H9 (cell line): ENCODE measurements around the gene IRF4. TPM values are rescaled to one million over a fixed set of nuclear protein-coding genes. Genes with fewer than 3 reads are reported as not detected.

ENCODE experiments used
- DNase-seq: peaks from one replicate; pipeline ENCODE4 v3.0.0-alpha.2; 2017
- H2AFZ ChIP-seq: one replicate; pipeline ENCODE4 v1.6.1; 2013; ENCODE audit warnings: mild to moderate bottlenecking, low read length, control low read depth, moderate library complexity
- H2AK5ac ChIP-seq: 2 replicates; pipeline ENCODE4 v1.6.1; 2013; ENCODE audit warnings: low read length, control low read depth, mixed read lengths; ENCODE audit not compliant: insufficient read length
- H2BK120ac ChIP-seq: one replicate; pipeline ENCODE4 v1.6.1; 2013; ENCODE audit warnings: low read depth, mild to moderate bottlenecking, low read length, control low read depth, inconsistent platforms; ENCODE audit not compliant: poor library complexity, severe bottlenecking
- H2BK12ac ChIP-seq: 2 replicates; pipeline ENCODE4 v1.6.1; 2013; ENCODE audit warnings: low read length, control low read depth, mixed read lengths, low read depth; ENCODE audit not compliant: insufficient read length
- H2BK15ac ChIP-seq: 2 replicates; pipeline ENCODE4 v1.6.1; 2013; ENCODE audit warnings: low read depth, low read length, control low read depth
- H2BK20ac ChIP-seq: one replicate; pipeline ENCODE4 v1.6.1; 2013; ENCODE audit warnings: low read depth, mild to moderate bottlenecking, low read length, control low read depth, inconsistent platforms; ENCODE audit not compliant: poor library complexity, severe bottlenecking
- H2BK5ac ChIP-seq: 2 replicates; pipeline ENCODE4 v1.6.1; 2013; ENCODE audit warnings: low read length, control low read depth, mixed read lengths; ENCODE audit not compliant: insufficient read length
- H3K14ac ChIP-seq: 2 replicates; pipeline ENCODE4 v1.6.1; 2013; ENCODE audit warnings: low read length, control low read depth; ENCODE audit not compliant: insufficient read depth
- H3K18ac ChIP-seq: 2 replicates; pipeline ENCODE4 v1.6.1; 2013; ENCODE audit warnings: low read depth, mild to moderate bottlenecking, mixed read lengths, low read length, control low read depth; ENCODE audit not compliant: insufficient read length
- H3K23ac ChIP-seq: 2 replicates; pipeline ENCODE4 v1.6.1; 2013; ENCODE audit warnings: low read length, control low read depth, mixed read lengths, low read depth; ENCODE audit not compliant: insufficient read length
- H3K23me2 ChIP-seq: 2 replicates; pipeline ENCODE4 v1.6.1; 2013; ENCODE audit warnings: low read depth, mild to moderate bottlenecking, mixed read lengths, low read length, control low read depth; ENCODE audit not compliant: insufficient read length, poor library complexity, severe bottlenecking
- H3K27ac ChIP-seq: 2 replicates; pipeline ENCODE4 v1.5.1; 2013; ENCODE audit warnings: low read length, control low read depth, mixed read lengths, low read depth; ENCODE audit not compliant: insufficient read length
- H3K27me3 ChIP-seq: 2 replicates; pipeline ENCODE4 v1.6.1; 2013; ENCODE audit warnings: low read length, control low read depth, inconsistent platforms; ENCODE audit not compliant: insufficient read depth
- H3K4ac ChIP-seq: 2 replicates; pipeline ENCODE4 v1.6.1; 2013; ENCODE audit warnings: low read depth, mild to moderate bottlenecking, control low read depth, inconsistent platforms, low read length, moderate library complexity
- H3K4me1 ChIP-seq: 2 replicates; pipeline ENCODE4 v1.6.1; 2013; ENCODE audit warnings: low read length, control low read depth, inconsistent platforms; ENCODE audit not compliant: insufficient read depth
- H3K4me2 ChIP-seq: 2 replicates; pipeline ENCODE4 v1.6.1; 2013; ENCODE audit warnings: low read length, control low read depth, mixed read lengths; ENCODE audit not compliant: insufficient read length, insufficient read depth
- H3K56ac ChIP-seq: 2 replicates; pipeline ENCODE4 v1.6.1; 2013; ENCODE audit warnings: low read depth, mild to moderate bottlenecking, mixed read lengths, low read length, control low read depth; ENCODE audit not compliant: insufficient read length
- H3K79me1 ChIP-seq: 2 replicates; pipeline ENCODE4 v1.6.1; 2013; ENCODE audit warnings: low read depth, mild to moderate bottlenecking, moderate library complexity, low read length, control low read depth, inconsistent platforms; ENCODE audit not compliant: insufficient read depth, poor library complexity, severe bottlenecking
- H3K79me2 ChIP-seq: 2 replicates; pipeline ENCODE4 v1.6.1; 2013; ENCODE audit warnings: low read length, control low read depth, inconsistent platforms; ENCODE audit not compliant: insufficient read depth
- H3K9ac ChIP-seq: 2 replicates; pipeline ENCODE4 v1.6.1; 2013; ENCODE audit warnings: low read length, control low read depth, mixed read lengths; ENCODE audit not compliant: insufficient read length; ENCODE audit errors: extremely low read depth
- H3K9me3 ChIP-seq: one replicate; pipeline ENCODE4 v1.6.1; 2013; ENCODE audit warnings: low read depth, low read length, inconsistent platforms; ENCODE audit not compliant: control insufficient read depth
- H3T11ph ChIP-seq: one replicate; pipeline ENCODE4 v1.6.1; 2013; ENCODE audit warnings: mild to moderate bottlenecking, low read length, control low read depth, inconsistent platforms
- H4K20me1 ChIP-seq: one replicate; pipeline ENCODE4 v1.6.1; 2013; ENCODE audit not compliant: control insufficient read depth, insufficient read length, insufficient read depth
- H4K5ac ChIP-seq: 2 replicates; pipeline ENCODE4 v1.6.1; 2013; ENCODE audit warnings: low read depth, mild to moderate bottlenecking, mixed read lengths, low read length, control low read depth; ENCODE audit not compliant: insufficient read length
- H4K8ac ChIP-seq: replicated peaks from 2 replicates; pipeline ENCODE4 v1.6.1; 2013; ENCODE audit warnings: low read length, control low read depth, mixed read lengths, low read depth; ENCODE audit not compliant: insufficient read length
- H4K91ac ChIP-seq: 2 replicates; pipeline ENCODE4 v1.6.1; 2013; ENCODE audit warnings: low read depth, mild to moderate bottlenecking, moderate library complexity, mixed read lengths, low read length, control low read depth; ENCODE audit not compliant: insufficient read length
- H3K27ac Mint-ChIP-seq, 3 experiments: 2 replicates in 2 of 3; 3 replicates in 1 of 3; pipeline ENCODE4 v1.8.0; 2020 to 2021; ENCODE audit warnings: mixed read lengths in 3 of 3, mild to moderate bottlenecking in 1 of 3, moderate library complexity in 1 of 3
- H3K27me3 Mint-ChIP-seq: 2 replicates; pipeline ENCODE4 v1.8.0; 2021; ENCODE audit warnings: low read depth, mild to moderate bottlenecking, moderate library complexity, mixed read lengths
- H3K36me3 Mint-ChIP-seq, 3 experiments: 2 replicates in 2 of 3; 3 replicates in 1 of 3; pipeline ENCODE4 v1.8.0; 2020 to 2021; ENCODE audit warnings: low read depth in 3 of 3, mixed read lengths in 3 of 3; ENCODE audit not compliant: insufficient read depth in 1 of 3
- H3K4me1 Mint-ChIP-seq, 2 experiments: 2 replicates each; pipeline ENCODE4 v1.8.0; 2020; ENCODE audit warnings: mixed read lengths in 2 of 2
- H3K4me3 Mint-ChIP-seq, 2 experiments: 2 replicates in 1 of 2; 3 replicates in 1 of 2; pipeline ENCODE4 v1.8.0; 2020 to 2021; ENCODE audit warnings: mild to moderate bottlenecking in 2 of 2, mixed read lengths in 2 of 2, moderate library complexity in 1 of 2
- H3K9me3 Mint-ChIP-seq, 2 experiments: 2 replicates in 1 of 2; 3 replicates in 1 of 2; pipeline ENCODE4 v1.8.0; 2020; ENCODE audit warnings: mild to moderate bottlenecking in 2 of 2, mixed read lengths in 2 of 2, moderate library complexity in 1 of 2
- WGBS: extraction: QIAGEN DNeasy Blood & Tissue Kit; methylation state at CpG from one replicate; pipeline ENCODE4 v1.1.7; 2013; ENCODE audit warnings: missing lambda C conversion rate, low lambda C conversion rate, mixed read lengths; ENCODE audit not compliant: insufficient read length; ENCODE audit errors: extremely low coverage; 5-methylcytosine and 5-hydroxymethylcytosine counted together
- long read RNA-seq: library from polyadenylated mRNA; unstranded; transcript quantifications from one replicate; pipeline ENCODE4 v2.0.0, GENCODE V29; 2020
- total RNA-seq: library from RNA; stranded (reverse); gene quantifications from 2 replicates; pipeline ENCODE4 v1.2.1, GENCODE V29; 2021
- TF ChIP-seq, protein P1 (sequence below): fragments of 200-600 bp; sonication (generic); conservative IDR thresholded peaks from 3 replicates; pipeline ENCODE4 v1.8.0; 2021; ENCODE audit warnings: antibody characterized with exemption, mild to moderate bottlenecking

IRF4 gene
- 0.31 and 0.68 TPM in 2 replicates for total RNA-seq
- long read RNA-seq, result 0 reads

DNA sequence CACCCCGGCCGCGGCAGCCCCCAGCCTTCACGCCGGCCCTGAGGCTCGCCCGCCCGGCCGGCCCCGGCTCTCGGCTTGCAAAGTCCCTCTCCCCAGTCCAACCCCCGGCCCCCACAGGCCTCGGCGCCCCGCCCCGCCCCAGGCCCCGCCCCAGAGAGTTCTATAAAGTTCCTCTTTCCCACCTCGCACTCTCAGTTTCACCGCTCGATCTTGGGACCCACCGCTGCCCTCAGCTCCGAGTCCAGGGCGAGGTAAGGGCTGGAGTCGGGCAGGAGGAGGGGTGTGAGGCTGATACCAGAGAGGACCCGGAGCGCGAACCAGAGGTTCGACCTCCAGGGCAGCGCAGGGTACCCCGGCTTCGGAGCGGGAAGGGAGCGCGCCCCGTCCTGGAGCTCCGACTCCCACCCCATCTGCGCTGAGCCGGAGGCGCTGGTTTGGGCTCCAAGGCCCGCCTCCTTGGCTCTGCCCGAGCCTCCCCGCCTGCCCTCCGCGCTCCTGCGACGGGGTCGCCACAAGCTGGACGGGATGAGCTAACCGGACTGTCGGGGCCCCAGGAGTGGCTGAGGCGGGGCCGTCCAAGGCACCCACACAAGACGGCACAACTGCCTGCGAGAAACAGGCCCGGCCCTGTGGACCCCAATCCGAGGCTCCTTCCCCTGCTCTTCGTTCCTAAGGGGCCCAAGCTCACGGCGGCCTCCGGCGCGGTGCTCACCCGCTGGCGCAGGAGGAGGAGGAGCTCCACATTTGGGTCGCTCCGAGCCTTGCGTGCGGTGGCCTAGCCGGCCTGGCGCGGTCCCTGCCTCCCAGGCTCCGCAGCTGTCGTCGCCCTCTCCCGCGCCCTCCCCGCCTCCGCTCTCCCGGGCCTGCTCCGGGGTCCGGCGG, at the start of gene IRF4:
IRF4 (plus strand) TSS at position 194 of the 882 bp plus-strand sequence. CDS start 1,401 bp downstream, outside the sequence.
- Histone ChIP-seq H3K23ac (no peak within 1 kb of the TSS), H2BK12ac (no peak within 1 kb of the TSS), H2BK120ac (no peak within 1 kb of the TSS), H3K27ac (no peak within 1 kb of the TSS), H3K79me2 (no peaks in the 10 kb centered on the region), H3K9ac (no peak within 1 kb of the TSS), H4K8ac (no peak within 1 kb of the TSS), H3K4me2 (peak within 1 kb of the TSS; percentile 67), H2BK5ac (no peak within 1 kb of the TSS), H3K14ac (no peak within 1 kb of the TSS; the same call in 1 of the 2 replicates), H4K91ac (no peak within 1 kb of the TSS), H4K5ac (no peak within 1 kb of the TSS), H3T11ph (no peak within 1 kb of the TSS), H3K56ac (no peak within 1 kb of the TSS), H3K27me3 (peaks cover 33% of the 10 kb centered on the region; the same call in 1 of the 2 replicates), H3K4me1 (no peaks in the 10 kb centered on the region), H3K23me2 (peaks cover 20% of the 10 kb centered on the region), H3K4ac (no peak within 1 kb of the TSS), H3K79me1 (no peaks in the 10 kb centered on the region), H3K18ac (no peak within 1 kb of the TSS), H2BK20ac (no peak within 1 kb of the TSS), H4K20me1 (no peaks in the 10 kb centered on the region), H2AFZ (no peak within 1 kb of the TSS), H2BK15ac (no peak within 1 kb of the TSS), H2AK5ac (no peak within 1 kb of the TSS), H3K9me3 (no peaks in the 10 kb centered on the region)
- DNase-seq, result peak; percentile 72
- no CpG with 5 or more reads among the region's 82 CpGs for WGBS
- H3K27ac Mint-ChIP-seq, result no peak within 1 kb of the TSS
- TF ChIP-seq, protein P1, sequence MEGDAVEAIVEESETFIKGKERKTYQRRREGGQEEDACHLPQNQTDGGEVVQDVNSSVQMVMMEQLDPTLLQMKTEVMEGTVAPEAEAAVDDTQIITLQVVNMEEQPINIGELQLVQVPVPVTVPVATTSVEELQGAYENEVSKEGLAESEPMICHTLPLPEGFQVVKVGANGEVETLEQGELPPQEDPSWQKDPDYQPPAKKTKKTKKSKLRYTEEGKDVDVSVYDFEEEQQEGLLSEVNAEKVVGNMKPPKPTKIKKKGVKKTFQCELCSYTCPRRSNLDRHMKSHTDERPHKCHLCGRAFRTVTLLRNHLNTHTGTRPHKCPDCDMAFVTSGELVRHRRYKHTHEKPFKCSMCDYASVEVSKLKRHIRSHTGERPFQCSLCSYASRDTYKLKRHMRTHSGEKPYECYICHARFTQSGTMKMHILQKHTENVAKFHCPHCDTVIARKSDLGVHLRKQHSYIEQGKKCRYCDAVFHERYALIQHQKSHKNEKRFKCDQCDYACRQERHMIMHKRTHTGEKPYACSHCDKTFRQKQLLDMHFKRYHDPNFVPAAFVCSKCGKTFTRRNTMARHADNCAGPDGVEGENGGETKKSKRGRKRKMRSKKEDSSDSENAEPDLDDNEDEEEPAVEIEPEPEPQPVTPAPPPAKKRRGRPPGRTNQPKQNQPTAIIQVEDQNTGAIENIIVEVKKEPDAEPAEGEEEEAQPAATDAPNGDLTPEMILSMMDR, result no peak
- H3K27me3 Mint-ChIP-seq, result peaks cover 93% of the 10 kb centered on the region
- H3K36me3 Mint-ChIP-seq, result no peaks in the 10 kb centered on the region; a peak in 1 of 7 replicates
- H3K4me3 Mint-ChIP-seq, result peak within 1 kb of the TSS; percentile 63 to 89
- H3K9me3 Mint-ChIP-seq, result peaks cover 3 to 4% of the 10 kb centered on the region in 2 experiments; a peak in 4 of 5 replicates
- H3K4me1 Mint-ChIP-seq, result peaks cover 6 to 11% of the 10 kb centered on the region in 2 experiments
